Uterus (tissue), 2 donors: ENCODE results near the gene SMTN.

Experiments used
- POLR2A ChIP-seq, 2 donors: fragments of 450-650 bp; IDR thresholded peaks; one replicate each; pipeline ENCODE4 v1.6.1; 2016; ENCODE audit warnings: antibody characterized with exemption in 2 of 2, mild to moderate bottlenecking in 1 of 2, moderate library complexity in 1 of 2
- TF ChIP-seq, protein P1 (sequence below), 4 experiments: fragments of 200-600 bp in 2 of 4; fragments of 450-650 bp in 2 of 4; sonication (generic) in 2 of 4; IDR thresholded peaks; one replicate each; pipeline ENCODE4 v1.5.1; 2016 to 2019; ENCODE audit warnings: antibody characterized with exemption in 4 of 4, mild to moderate bottlenecking in 2 of 4, moderate library complexity in 1 of 4

DNA sequence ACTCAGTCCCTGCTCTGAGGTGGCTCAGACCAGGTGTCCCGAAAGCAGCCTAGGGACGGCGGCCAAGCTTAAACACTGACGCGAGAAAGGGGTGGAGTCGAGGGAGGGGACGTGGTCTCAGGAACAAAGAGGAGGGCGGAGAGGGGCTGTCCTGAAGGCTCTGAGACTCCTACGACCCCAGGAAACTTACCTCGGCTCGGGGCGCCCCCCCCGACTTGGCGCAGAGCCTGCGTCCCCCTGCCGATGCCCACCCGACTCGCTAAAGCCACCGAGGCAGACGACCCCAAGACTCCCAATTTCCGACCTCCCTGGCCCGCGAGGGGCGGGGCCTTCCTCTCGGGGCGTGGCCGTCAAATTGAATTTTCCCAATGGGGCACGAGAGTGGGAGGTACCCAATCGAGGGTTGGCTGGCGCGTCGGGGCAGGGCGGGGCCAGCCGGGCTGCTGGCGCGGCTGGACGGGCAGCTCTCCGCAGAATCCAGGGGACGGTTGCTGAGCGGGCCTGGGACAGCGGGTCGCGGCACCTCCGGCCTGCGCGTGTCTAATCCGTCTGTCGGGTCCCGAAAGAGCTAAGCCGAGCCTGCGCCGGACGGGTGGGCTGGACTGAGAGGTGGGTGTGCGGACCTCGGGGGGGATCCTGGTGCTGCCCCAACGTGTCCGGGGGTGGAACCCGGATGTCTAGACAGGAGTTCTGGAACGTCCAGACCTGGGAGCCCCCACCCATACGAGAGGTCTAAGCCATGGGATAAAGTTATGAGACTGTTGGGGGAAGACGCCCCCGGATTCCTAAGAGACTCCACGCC, at the start of gene SMTN:
- TF ChIP-seq POLR2A (IDR thresholded peaks at IDR 0.05) = peak; percentile 100
- TF ChIP-seq, protein P1, sequence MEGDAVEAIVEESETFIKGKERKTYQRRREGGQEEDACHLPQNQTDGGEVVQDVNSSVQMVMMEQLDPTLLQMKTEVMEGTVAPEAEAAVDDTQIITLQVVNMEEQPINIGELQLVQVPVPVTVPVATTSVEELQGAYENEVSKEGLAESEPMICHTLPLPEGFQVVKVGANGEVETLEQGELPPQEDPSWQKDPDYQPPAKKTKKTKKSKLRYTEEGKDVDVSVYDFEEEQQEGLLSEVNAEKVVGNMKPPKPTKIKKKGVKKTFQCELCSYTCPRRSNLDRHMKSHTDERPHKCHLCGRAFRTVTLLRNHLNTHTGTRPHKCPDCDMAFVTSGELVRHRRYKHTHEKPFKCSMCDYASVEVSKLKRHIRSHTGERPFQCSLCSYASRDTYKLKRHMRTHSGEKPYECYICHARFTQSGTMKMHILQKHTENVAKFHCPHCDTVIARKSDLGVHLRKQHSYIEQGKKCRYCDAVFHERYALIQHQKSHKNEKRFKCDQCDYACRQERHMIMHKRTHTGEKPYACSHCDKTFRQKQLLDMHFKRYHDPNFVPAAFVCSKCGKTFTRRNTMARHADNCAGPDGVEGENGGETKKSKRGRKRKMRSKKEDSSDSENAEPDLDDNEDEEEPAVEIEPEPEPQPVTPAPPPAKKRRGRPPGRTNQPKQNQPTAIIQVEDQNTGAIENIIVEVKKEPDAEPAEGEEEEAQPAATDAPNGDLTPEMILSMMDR (IDR thresholded peaks at IDR 0.05) = peak in 1 of 4 experiments; percentile 23
